ENCODE data around the gene KCNQ2.
"Not testable (repeated sequence)": the region's sequence is repeated elsewhere in the genome, so short reads cannot be mapped to it uniquely, and the experiment has no call there.

KCNQ2 gene

GRCh38 chr20:63486300-63486855 is 13.9 kb upstream of the KCNQ2 start:
- no peak for TF ChIP-seq CTCF (IDR thresholded peaks at IDR 0.05; ENCODE audit: insufficient read depth, low read length, missing control alignments)
- no peak overlapping the region for H3K4me3 ChIP-seq (ENCODE audit: low read depth, low read length)
- ChIA-PET POLR2A (no interaction called here), CTCF (no interaction called here)
- no peak for DNase-seq (ENCODE audit: low read depth, low spot score)

- H3K4me3 ChIP-seq (ENCODE audit: low read depth, low read length), result no peak overlapping the region
- ChIA-PET CTCF (interaction anchor here (0.7 to 2.2 kb wide), 2 partner anchors 11 to 176 kb away, joined by 3 to 12 read pairs; no protein-coding TSS in a partner anchor), POLR2A (no interaction called here)
- DNase-seq (ENCODE audit: low read depth, low spot score), result no peak
- no peak for TF ChIP-seq CTCF (IDR thresholded peaks at IDR 0.05; ENCODE audit: insufficient read depth, low read length, missing control alignments)
Measured at GRCh38 chr20:63484651-63485403, 12.4 kb upstream of the KCNQ2 start.

- ChIA-PET POLR2A (no interaction called here), CTCF (interaction anchor here (0.7 to 2.2 kb wide), 2 partner anchors 12 to 176 kb away, joined by 3 to 12 read pairs; no protein-coding TSS in a partner anchor)
- TF ChIP-seq CTCF (IDR thresholded peaks at IDR 0.05; ENCODE audit: insufficient read depth, low read length, missing control alignments), result no peak
- H3K4me3 ChIP-seq (ENCODE audit: low read depth, low read length), result no peak overlapping the region
- DNase-seq (ENCODE audit: low read depth, low spot score), result no peak
Measured at GRCh38 chr20:63484236-63484635, 11.8 kb upstream of the KCNQ2 start.

- H3K4me3 ChIP-seq (ENCODE audit: low read depth, low read length), result no peak overlapping the region
- CTCF ChIA-PET, result interaction anchor here (2.2 kb wide), 1 partner anchor 12 kb away, joined by 12 read pairs; no protein-coding TSS in a partner anchor
- TF ChIP-seq CTCF (IDR thresholded peaks at IDR 0.05; ENCODE audit: insufficient read depth, low read length, missing control alignments), result no peak
- DNase-seq (ENCODE audit: low read depth, low spot score), result no peak
- POLR2A ChIA-PET, result no interaction called here
Measured at GRCh38 chr20:63483834-63484233, 11.4 kb upstream of the KCNQ2 start.

GRCh38 chr20:63482021-63482587 is 9.6 kb upstream of the KCNQ2 start:
- no peak for DNase-seq (ENCODE audit: low read depth, low spot score)
- ChIA-PET CTCF (interaction anchor here (1.1 to 2.7 kb wide), 2 partner anchors 14 to 259 kb away, joined by 3 to 11 read pairs; no protein-coding TSS in a partner anchor), POLR2A (no interaction called here)
- no peak for TF ChIP-seq CTCF (IDR thresholded peaks at IDR 0.05; ENCODE audit: insufficient read depth, low read length, missing control alignments)
- no peak overlapping the region for H3K4me3 ChIP-seq (ENCODE audit: low read depth, low read length)

GRCh38 chr20:63481503-63481902 is 9.0 kb upstream of the KCNQ2 start:
- POLR2A ChIA-PET, result no interaction called here
- CTCF ChIA-PET, result interaction anchor here (1.1 to 2.7 kb wide), 2 partner anchors 15 to 258 kb away, joined by 3 to 11 read pairs; no protein-coding TSS in a partner anchor

GRCh38 chr20:63479695-63480419 is 7.4 kb upstream of the KCNQ2 start:
- H3K4me3 ChIP-seq (ENCODE audit: low read depth, low read length); POLR2A ChIA-PET; DNase-seq (ENCODE audit: low read depth, low spot score): not testable (repeated sequence)
- CTCF ChIA-PET, result interaction anchor here (2.7 kb wide), 1 partner anchor 17 kb away, joined by 11 read pairs; no protein-coding TSS in a partner anchor

More at GRCh38 chr20:63481503-63481902, 9.0 kb upstream of the KCNQ2 start:
- no peak for TF ChIP-seq CTCF (IDR thresholded peaks at IDR 0.05; ENCODE audit: insufficient read depth, low read length, missing control alignments)
- no peak overlapping the region for H3K4me3 ChIP-seq (ENCODE audit: low read depth, low read length)
- DNase-seq (ENCODE audit: low read depth, low spot score), result no peak
